Trophoblast cell (in vitro differentiated cells and primary cell): Measurements from ENCODE around the gene FOXK2.
"Not testable (repeated sequence)": the region's sequence is repeated elsewhere in the genome, so short reads cannot be mapped to it uniquely, and the experiment has no call there.

ENCODE experiments used
- DNase-seq, 2 donors: peaks; one replicate each; pipeline ENCODE4 v3.0.0-alpha.2; 2016
- H2AFZ ChIP-seq: 2 replicates; pipeline ENCODE4 v1.6.1; 2013; ENCODE audit warnings: low read length, moderate library complexity, mild to moderate bottlenecking; ENCODE audit not compliant: insufficient read depth, poor library complexity
- H2AK5ac ChIP-seq: 2 replicates; pipeline ENCODE4 v1.6.1; 2013; ENCODE audit warnings: mild to moderate bottlenecking, low read length
- H2BK120ac ChIP-seq: 2 replicates; pipeline ENCODE4 v1.6.1; 2013; ENCODE audit warnings: low read length, mild to moderate bottlenecking, moderate library complexity; ENCODE audit not compliant: insufficient read depth, poor library complexity
- H2BK12ac ChIP-seq: 2 replicates; pipeline ENCODE4 v1.6.1; 2013; ENCODE audit warnings: mild to moderate bottlenecking, low read length, moderate library complexity
- H2BK5ac ChIP-seq: 2 replicates; pipeline ENCODE4 v1.6.1; 2013; ENCODE audit warnings: low read length, low read depth, moderate library complexity, mild to moderate bottlenecking; ENCODE audit not compliant: poor library complexity
- H3K14ac ChIP-seq: 2 replicates; pipeline ENCODE4 v1.6.1; 2013; ENCODE audit warnings: mild to moderate bottlenecking, low read length
- H3K18ac ChIP-seq: 2 replicates; pipeline ENCODE4 v1.6.1; 2013; ENCODE audit warnings: mild to moderate bottlenecking, low read length
- H3K23ac ChIP-seq: 2 replicates; pipeline ENCODE4 v1.6.1; 2013; ENCODE audit warnings: low read length
- H3K27ac ChIP-seq: 2 replicates; pipeline ENCODE4 v1.5.1; 2013; ENCODE audit warnings: low read depth, mild to moderate bottlenecking, inconsistent platforms, low read length, moderate library complexity
- H3K27me3 ChIP-seq: 2 replicates; pipeline ENCODE4 v1.6.1; 2013; ENCODE audit warnings: inconsistent platforms, mild to moderate bottlenecking, low read length, moderate library complexity; ENCODE audit not compliant: insufficient read depth
- H3K36me3 ChIP-seq, 2 experiments: 1 replicate in 1 of 2; 2 replicates in 1 of 2; pipeline ENCODE4 v1.6.1; 2013; ENCODE audit warnings: low read length in 2 of 2, mild to moderate bottlenecking in 2 of 2, moderate library complexity in 1 of 2; ENCODE audit not compliant: insufficient read depth in 2 of 2, control insufficient read depth in 1 of 2
- H3K4ac ChIP-seq: 2 replicates; pipeline ENCODE4 v1.6.1; 2013; ENCODE audit warnings: low read depth, mild to moderate bottlenecking, low read length, moderate library complexity
- H3K4me1 ChIP-seq, 2 experiments: 1 replicate in 1 of 2; 2 replicates in 1 of 2; pipeline ENCODE4 v1.6.1; 2013; ENCODE audit warnings: low read length in 2 of 2, mild to moderate bottlenecking in 2 of 2, moderate library complexity in 1 of 2; ENCODE audit not compliant: insufficient read depth in 2 of 2, control insufficient read depth in 1 of 2
- H3K4me2 ChIP-seq: 2 replicates; pipeline ENCODE4 v1.6.1; 2013; ENCODE audit warnings: inconsistent platforms, mild to moderate bottlenecking, low read length, moderate library complexity
- H3K4me3 ChIP-seq: 2 replicates; pipeline ENCODE4 v1.5.1; 2013; ENCODE audit warnings: mild to moderate bottlenecking, low read depth, low read length, inconsistent platforms
- H3K79me1 ChIP-seq: one replicate; pipeline ENCODE4 v1.6.1; 2013; ENCODE audit warnings: low read length
- H3K79me2 ChIP-seq: 2 replicates; pipeline ENCODE4 v1.6.1; 2013; ENCODE audit warnings: low read length, mild to moderate bottlenecking; ENCODE audit not compliant: control insufficient read depth, insufficient read depth, poor library complexity
- H3K9ac ChIP-seq: 2 replicates; pipeline ENCODE4 v1.6.1; 2013; ENCODE audit warnings: mild to moderate bottlenecking, low read length
- H3K9me3 ChIP-seq: 2 replicates; pipeline ENCODE4 v1.6.1; 2013; ENCODE audit warnings: low read depth, mild to moderate bottlenecking, control low read depth, inconsistent platforms, low read length; ENCODE audit not compliant: insufficient read depth
- H4K12ac ChIP-seq: 2 replicates; pipeline ENCODE4 v1.6.1; 2013; ENCODE audit warnings: low read depth, mild to moderate bottlenecking, low read length, moderate library complexity
- H4K8ac ChIP-seq: 2 replicates; pipeline ENCODE4 v1.6.1; 2013; ENCODE audit warnings: low read depth, mild to moderate bottlenecking, low read length, moderate library complexity
- H4K91ac ChIP-seq: one replicate; pipeline ENCODE4 v1.6.1; 2013; ENCODE audit warnings: low read depth, mild to moderate bottlenecking, low read length, moderate library complexity
- WGBS: extraction: QIAGEN DNeasy Blood & Tissue Kit; methylation state at CpG from one replicate; pipeline ENCODE4 v1.1.7; 2013; ENCODE audit warnings: missing lambda C conversion rate; ENCODE audit not compliant: insufficient read length, insufficient coverage; ENCODE audit errors: extremely low coverage; 5-methylcytosine and 5-hydroxymethylcytosine counted together

The FOXK2 gene

DNA sequence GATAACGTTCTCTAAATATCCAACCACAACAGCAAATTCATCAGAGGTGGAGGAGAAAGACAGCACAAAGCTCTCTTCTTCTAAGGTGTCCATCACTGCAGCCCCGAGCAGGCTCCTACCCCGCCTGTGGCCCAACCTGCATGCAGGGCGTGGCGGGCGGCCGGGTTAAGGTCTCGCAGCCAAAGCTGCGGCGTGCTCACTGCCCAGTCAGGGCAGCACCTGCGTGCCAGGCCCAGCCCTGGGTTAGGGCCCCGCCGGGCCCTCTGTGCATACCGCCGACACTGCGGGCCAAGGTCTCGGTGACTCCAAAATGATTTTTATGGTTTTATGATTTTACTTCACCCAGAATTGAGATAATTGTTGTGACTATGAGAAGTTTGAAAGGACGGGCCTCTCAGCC, 57.8 kb downstream of the FOXK2 start:
- H3K36me3 ChIP-seq = peaks cover 38 to 48% of the 10 kb centered on the region in 2 experiments
- H3K27me3 ChIP-seq = no peaks in the 10 kb centered on the region
- H4K8ac ChIP-seq = no peak overlapping the region
- H3K4ac ChIP-seq = no peak overlapping the region
- no peak overlapping the region for H2AFZ ChIP-seq
- no peak overlapping the region for H3K4me2 ChIP-seq
- no peaks in the 10 kb centered on the region for H3K9me3 ChIP-seq
- H4K12ac ChIP-seq = no peak overlapping the region
- no peak for DNase-seq
- H2BK120ac ChIP-seq = no peak overlapping the region
- H3K23ac ChIP-seq = no peak overlapping the region
- H3K4me3 ChIP-seq = no peak overlapping the region
- H3K27ac ChIP-seq = no peak overlapping the region
- H3K14ac ChIP-seq = no peak overlapping the region
- H3K79me1 ChIP-seq = no peaks in the 10 kb centered on the region
- H3K79me2 ChIP-seq = no peaks in the 10 kb centered on the region
- H4K91ac ChIP-seq = no peak overlapping the region
- H2BK12ac ChIP-seq = no peak overlapping the region
- H3K9ac ChIP-seq = no peak overlapping the region
- H2AK5ac ChIP-seq = no peak overlapping the region
- H2BK5ac ChIP-seq = no peak overlapping the region
- WGBS = no CpG with 5 or more reads among the region's 18 CpGs
- H3K4me1 ChIP-seq = no peaks in the 10 kb centered on the region
- no peak overlapping the region for H3K18ac ChIP-seq

DNA sequence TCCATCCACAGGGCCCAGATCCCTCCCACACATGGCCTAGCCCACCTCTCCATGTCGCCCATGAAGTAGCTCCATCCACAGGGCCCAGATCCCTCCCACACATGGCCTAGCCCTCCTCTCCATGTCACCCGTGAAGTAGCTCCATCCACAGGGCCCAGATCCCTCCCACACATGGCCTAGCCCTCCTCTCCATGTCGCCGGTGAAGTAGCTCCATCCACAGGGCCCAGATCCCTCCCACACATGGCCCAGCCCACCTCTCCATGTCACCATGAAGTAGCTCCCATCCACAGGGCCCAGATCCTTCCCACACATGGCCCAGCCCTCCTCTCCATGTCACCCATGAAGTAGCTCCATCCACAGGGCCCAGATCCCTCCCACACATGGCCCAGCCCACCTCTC, 60.4 kb downstream of the FOXK2 start:
- H3K79me2 ChIP-seq, H4K8ac ChIP-seq, H3K14ac ChIP-seq, H2AFZ ChIP-seq, H2BK120ac ChIP-seq, DNase-seq, H3K23ac ChIP-seq, H3K9ac ChIP-seq, H3K4me3 ChIP-seq, H3K9me3 ChIP-seq, H3K79me1 ChIP-seq, H3K27ac ChIP-seq, H2BK12ac ChIP-seq, H3K27me3 ChIP-seq, H4K91ac ChIP-seq, H3K4me2 ChIP-seq, H3K4me1 ChIP-seq, H3K18ac ChIP-seq, H3K4ac ChIP-seq, H2AK5ac ChIP-seq, H2BK5ac ChIP-seq, H4K12ac ChIP-seq: not testable (repeated sequence)
- WGBS = no CpG with 5 or more reads among the region's 4 CpGs
- H3K36me3 ChIP-seq = peaks cover 42 to 47% of the 10 kb centered on the region in 2 experiments

DNA sequence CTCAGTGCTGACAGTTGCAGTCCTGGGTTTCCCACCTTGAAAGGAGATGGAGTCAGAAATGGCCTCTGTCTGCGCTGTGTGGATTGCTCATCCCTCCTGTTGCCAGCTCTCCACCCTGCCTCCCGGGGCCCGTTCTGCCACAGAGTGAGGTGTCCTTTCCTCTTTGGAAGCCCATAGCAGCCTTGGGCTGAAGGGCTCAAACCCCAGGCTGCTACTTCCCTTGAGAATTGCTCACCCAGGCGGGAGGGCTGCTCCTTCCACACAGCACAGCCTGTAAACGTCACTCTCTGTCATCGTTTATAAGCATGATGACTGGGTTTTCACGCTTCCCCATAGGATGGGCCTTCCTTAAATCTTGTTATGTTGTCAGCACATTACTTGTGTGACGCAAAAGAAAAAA, 62.7 kb downstream of the FOXK2 start:
- DNase-seq = no peak
- H4K8ac ChIP-seq = no peak overlapping the region
- H4K12ac ChIP-seq = no peak overlapping the region
- no peak overlapping the region for H2AFZ ChIP-seq
- no peaks in the 10 kb centered on the region for H3K4me1 ChIP-seq
- H2AK5ac ChIP-seq = no peak overlapping the region
- H3K9ac ChIP-seq = no peak overlapping the region
- H3K79me1 ChIP-seq = no peaks in the 10 kb centered on the region
- no peak overlapping the region for H3K23ac ChIP-seq
- H3K14ac ChIP-seq = no peak overlapping the region
- WGBS = no CpG with 5 or more reads among the region's 8 CpGs
- no peak overlapping the region for H4K91ac ChIP-seq
- H3K4me2 ChIP-seq = no peak overlapping the region
- H3K18ac ChIP-seq = no peak overlapping the region
- H3K27ac ChIP-seq = no peak overlapping the region
- no peak overlapping the region for H2BK12ac ChIP-seq
- H3K36me3 ChIP-seq = peaks cover 41 to 43% of the 10 kb centered on the region in 2 experiments
- H2BK120ac ChIP-seq = no peak overlapping the region
- H3K79me2 ChIP-seq = no peaks in the 10 kb centered on the region
- no peak overlapping the region for H3K4me3 ChIP-seq
- no peak overlapping the region for H3K4ac ChIP-seq
- H2BK5ac ChIP-seq = no peak overlapping the region
- peaks cover 4% of the 10 kb centered on the region for H3K9me3 ChIP-seq
- H3K27me3 ChIP-seq = no peaks in the 10 kb centered on the region

DNA sequence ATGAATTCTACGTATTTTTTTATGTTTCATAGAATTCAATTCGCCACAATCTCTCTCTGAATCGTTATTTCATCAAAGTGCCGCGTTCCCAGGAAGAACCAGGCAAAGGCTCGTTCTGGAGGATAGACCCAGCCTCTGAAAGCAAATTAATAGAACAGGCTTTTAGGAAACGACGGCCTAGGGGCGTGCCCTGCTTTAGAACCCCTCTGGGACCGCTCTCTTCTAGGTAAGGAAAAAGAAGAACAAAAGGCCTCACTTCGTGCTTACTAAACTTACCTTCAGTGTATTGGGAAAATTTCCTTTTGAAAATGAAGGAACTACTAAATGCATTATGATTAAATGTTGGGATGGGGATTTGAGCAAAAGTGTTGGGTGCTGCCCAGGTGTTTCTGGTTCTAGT, 63.2 kb downstream of the FOXK2 start:
- DNase-seq = no peak
- H3K14ac ChIP-seq = no peak overlapping the region
- no peak overlapping the region for H3K4me3 ChIP-seq
- H3K27ac ChIP-seq = no peak overlapping the region
- H2BK120ac ChIP-seq = no peak overlapping the region
- no peak overlapping the region for H2AK5ac ChIP-seq
- no peaks in the 10 kb centered on the region for H3K27me3 ChIP-seq
- no peak overlapping the region for H3K4ac ChIP-seq
- H3K4me1 ChIP-seq = no peaks in the 10 kb centered on the region
- WGBS = no CpG with 5 or more reads among the region's 11 CpGs
- H3K79me1 ChIP-seq = no peaks in the 10 kb centered on the region
- H3K4me2 ChIP-seq = no peak overlapping the region
- H3K9ac ChIP-seq = no peak overlapping the region
- H3K36me3 ChIP-seq = peaks cover 44 to 45% of the 10 kb centered on the region in 2 experiments
- H3K18ac ChIP-seq = no peak overlapping the region
- H2AFZ ChIP-seq = no peak overlapping the region
- H2BK5ac ChIP-seq = no peak overlapping the region
- H3K79me2 ChIP-seq = no peaks in the 10 kb centered on the region
- H4K91ac ChIP-seq = no peak overlapping the region
- no peak overlapping the region for H3K23ac ChIP-seq
- peaks cover 6% of the 10 kb centered on the region for H3K9me3 ChIP-seq
- no peak overlapping the region for H4K8ac ChIP-seq
- no peak overlapping the region for H2BK12ac ChIP-seq
- H4K12ac ChIP-seq = no peak overlapping the region
